CD4-positive, alpha-beta T cell (primary cell): ENCODE data around the gene LTB4R2. TPM values are rescaled to one million over a fixed set of nuclear protein-coding genes. Genes with fewer than 3 reads are reported as not detected.
A peak's percentile ranks its signal among the peaks of the same experiment; 100 is the strongest.

Source experiments
- ATAC-seq: fragments of 200-7000 bp; cut with Tn5 transposase; one replicate; pipeline ENCODE4 v1.10.0; 2022; ENCODE audit warnings: mild to moderate bottlenecking; ENCODE audit not compliant: poor library complexity
- CTCF ChIA-PET: fragments of 350-600 bp; sonication (Branson Sonifier 250); formaldehyde crosslinking; loops from one replicate; lab custom pipeline; 2021; ENCODE audit warnings: antibody characterized with exemption, inconsistent platforms; lab: Charles Lee
- POLR2A ChIA-PET: fragments of 350-600 bp; sonication (Branson Sonifier 250); formaldehyde crosslinking; loops from one replicate; lab custom pipeline; 2021; ENCODE audit warnings: antibody characterized with exemption, inconsistent platforms; lab: Charles Lee
- DNase-seq, 14 experiments: peaks; one replicate each; pipeline ENCODE4 v3.0.0-alpha.2; 2013 to 2020; ENCODE audit warnings: mixed read lengths in 2 of 14
- H3K27ac ChIP-seq, 2 donors: one replicate each; pipeline versions ENCODE4 v1.5.1 to v1.7.0; 2013; ENCODE audit warnings: low read length in 2 of 2, low read depth in 1 of 2, mild to moderate bottlenecking in 1 of 2
- H3K27me3 ChIP-seq, 2 experiments: 1 replicate in 1 of 2; 2 replicates in 1 of 2; pipeline versions ENCODE4 v1.6.1 to v1.7.0; 2013; ENCODE audit warnings: low read length in 2 of 2, control low read depth in 1 of 2, mild to moderate bottlenecking in 1 of 2, moderate library complexity in 1 of 2; ENCODE audit not compliant: insufficient read depth in 2 of 2, control insufficient read depth in 1 of 2
- H3K36me3 ChIP-seq: one replicate; pipeline ENCODE4 v1.6.1; 2013; ENCODE audit warnings: low read length, control low read depth; ENCODE audit not compliant: insufficient read depth
- H3K4me1 ChIP-seq: one replicate; pipeline ENCODE4 v1.6.1; 2013; ENCODE audit warnings: low read length, control low read depth; ENCODE audit not compliant: insufficient read depth
- H3K4me3 ChIP-seq: one replicate; pipeline ENCODE4 v1.5.1; 2013; ENCODE audit warnings: mild to moderate bottlenecking, low read length, moderate library complexity
- H3K9me3 ChIP-seq, 2 experiments: 1 replicate in 1 of 2; 2 replicates in 1 of 2; pipeline versions ENCODE4 v1.6.1 to v1.7.0; 2013; ENCODE audit warnings: low read length in 2 of 2, mild to moderate bottlenecking in 2 of 2, control low read depth in 1 of 2, moderate library complexity in 1 of 2; ENCODE audit not compliant: control insufficient read depth in 1 of 2, insufficient read depth in 1 of 2
- H3K27ac Mint-ChIP-seq: one replicate; pipeline ENCODE4 v1.8.0; 2020; ENCODE audit warnings: mixed read lengths
- H3K27me3 Mint-ChIP-seq: one replicate; pipeline ENCODE4 v1.8.0; 2021; ENCODE audit warnings: mixed read lengths
- H3K36me3 Mint-ChIP-seq: one replicate; pipeline ENCODE4 v1.8.0; 2021; ENCODE audit warnings: low read depth, mixed read lengths
- H3K4me1 Mint-ChIP-seq: one replicate; pipeline ENCODE4 v1.8.0; 2021; ENCODE audit warnings: low read depth, mixed read lengths
- H3K4me3 Mint-ChIP-seq: one replicate; pipeline ENCODE4 v1.8.0; 2020; ENCODE audit warnings: mild to moderate bottlenecking, mixed read lengths
- H3K9me3 Mint-ChIP-seq: one replicate; pipeline ENCODE4 v1.8.0; 2020; ENCODE audit warnings: mixed read lengths
- CTCF ChIP-seq: fragments of 200-600 bp; IDR thresholded peaks from one replicate; pipeline ENCODE4 v1.8.0; 2022; ENCODE audit warnings: antibody characterized with exemption, mild to moderate bottlenecking
- intact Hi-C, 2 experiments: fragments of 100-400 bp; cut with DNase I in 1 of 2; cut with micrococcal nuclease in 1 of 2; formaldehyde crosslinking; loops; one replicate each; pipeline versions ENCODE4 v1.15.1 to v1.9.0; 2023 to 2025; cut with DNase I, micrococcal nuclease
- total RNA-seq, 174 experiments: library from RNA in 2 of 174; stranded (reverse) in 2 of 174; gene quantifications; one replicate each; pipeline ENCODE4 v1.2.3 and lab custom pipeline; 2021 to 2026

LTB4R2 gene
- total RNA-seq, 2 experiments from 2014 or later = 16.4 to 18.2 TPM

DNA sequence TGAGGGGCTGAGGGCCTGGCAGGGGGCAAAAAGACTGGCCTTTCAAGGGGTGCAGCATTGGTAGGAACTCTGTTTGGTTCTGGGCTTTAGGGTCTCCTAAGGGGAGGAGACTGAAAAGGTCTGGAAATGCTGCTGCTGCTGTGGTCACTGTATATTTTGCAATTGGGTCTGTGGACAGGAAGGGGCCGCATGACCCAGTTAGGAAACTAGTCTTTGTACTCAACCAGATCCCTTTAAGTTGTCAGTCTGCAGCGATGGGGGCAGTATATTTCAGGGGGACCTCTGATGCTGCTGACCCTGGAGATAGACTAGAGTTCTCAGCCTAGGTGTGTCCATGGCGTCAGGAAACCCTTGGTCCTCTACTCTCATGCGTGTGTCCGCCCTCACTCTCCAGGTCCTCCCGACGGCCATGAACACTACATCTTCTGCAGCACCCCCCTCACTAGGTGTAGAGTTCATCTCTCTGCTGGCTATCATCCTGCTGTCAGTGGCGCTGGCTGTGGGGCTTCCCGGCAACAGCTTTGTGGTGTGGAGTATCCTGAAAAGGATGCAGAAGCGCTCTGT is 5.4 kb downstream of the LTB4R2 start:
- Histone ChIP-seq H3K9me3 (no peaks in the 10 kb centered on the region), H3K27me3 (no peaks in the 10 kb centered on the region), H3K4me1 (peaks cover 58% of the 10 kb centered on the region), H3K4me3 (no peak overlapping the region), H3K36me3 (peaks cover 7% of the 10 kb centered on the region), H3K27ac (peak overlapping the region in 1 of 2 donors; percentile 5)
- no peak for TF ChIP-seq CTCF
- Mint-ChIP-seq H3K4me3 (peak overlapping the region; percentile 38), H3K27ac (peak overlapping the region; percentile 76), H3K9me3 (no peaks in the 10 kb centered on the region), H3K27me3 (peaks cover 5% of the 10 kb centered on the region), H3K36me3 (peaks cover 2% of the 10 kb centered on the region), H3K4me1 (peaks cover 55% of the 10 kb centered on the region)
- intact Hi-C loops = no loop called here
- ChIA-PET CTCF (no interaction called here), POLR2A (no interaction called here)
- ATAC-seq = no peak
- DNase-seq = no peak

DNA sequence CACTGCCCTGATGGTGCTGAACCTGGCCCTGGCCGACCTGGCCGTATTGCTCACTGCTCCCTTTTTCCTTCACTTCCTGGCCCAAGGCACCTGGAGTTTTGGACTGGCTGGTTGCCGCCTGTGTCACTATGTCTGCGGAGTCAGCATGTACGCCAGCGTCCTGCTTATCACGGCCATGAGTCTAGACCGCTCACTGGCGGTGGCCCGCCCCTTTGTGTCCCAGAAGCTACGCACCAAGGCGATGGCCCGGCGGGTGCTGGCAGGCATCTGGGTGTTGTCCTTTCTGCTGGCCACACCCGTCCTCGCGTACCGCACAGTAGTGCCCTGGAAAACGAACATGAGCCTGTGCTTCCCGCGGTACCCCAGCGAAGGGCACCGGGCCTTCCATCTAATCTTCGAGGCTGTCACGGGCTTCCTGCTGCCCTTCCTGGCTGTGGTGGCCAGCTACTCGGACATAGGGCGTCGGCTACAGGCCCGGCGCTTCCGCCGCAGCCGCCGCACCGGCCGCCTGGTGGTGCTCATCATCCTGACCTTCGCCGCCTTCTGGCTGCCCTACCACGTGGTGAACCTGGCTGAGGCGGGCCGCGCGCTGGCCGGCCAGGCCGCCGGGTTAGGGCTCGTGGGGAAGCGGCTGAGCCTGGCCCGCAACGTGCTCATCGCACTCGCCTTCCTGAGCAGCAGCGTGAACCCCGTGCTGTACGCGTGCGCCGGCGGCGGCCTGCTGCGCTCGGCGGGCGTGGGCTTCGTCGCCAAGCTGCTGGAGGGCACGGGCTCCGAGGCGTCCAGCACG is 6.1 kb downstream of the LTB4R2 start:
- CTCF ChIA-PET = no interaction called here
- H3K4me3 Mint-ChIP-seq = peak overlapping the region; percentile 38
- peaks cover 55% of the 10 kb centered on the region for H3K4me1 ChIP-seq

GRCh38 chr14:24316597-24316950 is 6.6 kb downstream of the LTB4R2 start:
- Histone ChIP-seq H3K4me1 (peaks cover 51% of the 10 kb centered on the region), H3K27ac (no peak overlapping the region), H3K9me3 (no peaks in the 10 kb centered on the region), H3K4me3 (no peak overlapping the region), H3K27me3 (no peaks in the 10 kb centered on the region), H3K36me3 (peaks cover 7% of the 10 kb centered on the region)
- ChIA-PET CTCF (no interaction called here), POLR2A (no interaction called here)
- Mint-ChIP-seq H3K27ac (no peak overlapping the region), H3K4me3 (no peak overlapping the region), H3K9me3 (no peaks in the 10 kb centered on the region), H3K4me1 (peaks cover 49% of the 10 kb centered on the region), H3K36me3 (no peaks in the 10 kb centered on the region), H3K27me3 (peaks cover 6% of the 10 kb centered on the region)
- DNase-seq (no peak), ATAC-seq (no peak)
- intact Hi-C loops = no loop called here
- TF ChIP-seq CTCF = no peak

More for the DNA sequence above, 6.1 kb downstream of the LTB4R2 start:
- no peak overlapping the region for H3K27ac ChIP-seq
- no peak for ATAC-seq
- Mint-ChIP-seq H3K4me1 (peaks cover 52% of the 10 kb centered on the region), H3K27ac (peak overlapping the region; percentile 76), H3K27me3 (peaks cover 6% of the 10 kb centered on the region), H3K9me3 (no peaks in the 10 kb centered on the region), H3K36me3 (no peaks in the 10 kb centered on the region)
- peaks cover 7% of the 10 kb centered on the region for H3K36me3 ChIP-seq
- POLR2A ChIA-PET = no interaction called here
- intact Hi-C loops = no loop called here
- no peak for TF ChIP-seq CTCF
- H3K27me3 ChIP-seq = no peaks in the 10 kb centered on the region
- DNase-seq = no peak
- H3K4me3 ChIP-seq = no peak overlapping the region
- H3K9me3 ChIP-seq = no peaks in the 10 kb centered on the region
